Caki2 (cell line): ENCODE data around the gene MAP3K5. TPM values are rescaled to one million over a fixed set of nuclear protein-coding genes. Genes with fewer than 3 reads are reported as not detected.

Experiments
- DNase-seq: peaks from one replicate; pipeline ENCODE4 v3.0.0-alpha.2; 2015; ENCODE audit warnings: low read depth
- in situ Hi-C: cut with HindIII; loops from 2 replicates; pipeline ENCODE4 v1.10.0; 2016; ENCODE audit warnings: low sequenced_read_pairs, low pct_unique_long_range_greater_than_20kb, mixed read lengths
- total RNA-seq: library from RNA; depleted of rRNA; stranded (reverse); fragments of >200 nt; shearing (Covaris generic); gene quantifications from 2 replicates; pipeline ENCODE4 v1.2.3, GENCODE V29; 2014; ENCODE audit warnings: low replicate concordance

Gene MAP3K5
- total RNA-seq, 1 experiment from 2014 or later, result 7.0 TPM

DNA sequence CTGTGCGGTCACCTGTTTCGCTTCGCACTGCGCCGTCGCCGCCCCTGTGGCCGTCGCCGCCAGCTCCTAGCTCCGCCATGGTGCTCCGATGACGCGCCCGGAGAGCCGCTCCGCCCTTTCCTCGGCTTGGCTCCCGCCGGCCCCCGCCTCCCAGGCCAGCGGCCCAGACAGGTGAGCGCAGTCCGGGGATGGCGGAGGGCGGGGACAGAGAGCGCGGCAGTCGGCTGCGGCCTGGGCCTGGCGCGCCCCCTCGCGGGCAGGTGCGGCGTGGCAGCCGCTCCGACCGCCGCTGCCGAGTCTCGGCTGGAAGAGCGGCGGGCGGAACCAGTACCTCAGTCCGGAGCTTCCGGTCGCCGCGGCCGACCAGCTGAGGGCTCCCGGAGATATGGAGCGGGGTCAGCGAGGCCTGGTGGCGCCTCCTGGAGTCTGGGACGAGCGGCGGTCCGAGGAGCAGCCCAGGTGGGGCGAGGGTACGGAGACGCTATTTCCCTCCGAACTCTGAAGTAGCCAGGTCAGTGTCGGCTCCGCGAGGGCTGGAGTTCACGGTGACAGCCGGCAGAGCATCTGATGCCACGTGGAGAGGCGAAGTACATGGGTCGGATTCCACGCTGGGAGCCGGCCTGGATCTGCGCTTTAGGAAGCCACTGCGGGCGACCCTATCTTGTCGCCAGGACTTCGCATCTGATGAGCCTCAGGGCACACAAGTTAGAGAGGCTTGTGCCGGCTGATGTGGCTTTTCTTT, 241.8 kb downstream of the MAP3K5 start, which contains the start of gene MAP7:
MAP7 (minus strand) TSS at position 93 of the 742 bp plus-strand sequence; CDS start at position 79, 14 bp downstream.
- in situ Hi-C loops, result no loop called here
- peak; percentile 85 for DNase-seq

- no peak for DNase-seq
- in situ Hi-C loops, result no loop called here
These were observed 242.3 kb downstream of the MAP3K5 start for GRCh38 chr6:136550045-136550329.

GRCh38 chr6:136549300-136550044, 242.8 kb downstream of the MAP3K5 start:
- peak; percentile 31 for DNase-seq

GRCh38 chr6:136548582-136549299, 243.5 kb downstream of the MAP3K5 start:
- in situ Hi-C loops, result no loop called here
- DNase-seq, result no peak

More at GRCh38 chr6:136549300-136550044, 242.8 kb downstream of the MAP3K5 start:
- in situ Hi-C loops, result no loop called here

- in situ Hi-C loops, result no loop called here
- DNase-seq, result no peak
These were observed 244.4 kb downstream of the MAP3K5 start for GRCh38 chr6:136547871-136548270.

DNA sequence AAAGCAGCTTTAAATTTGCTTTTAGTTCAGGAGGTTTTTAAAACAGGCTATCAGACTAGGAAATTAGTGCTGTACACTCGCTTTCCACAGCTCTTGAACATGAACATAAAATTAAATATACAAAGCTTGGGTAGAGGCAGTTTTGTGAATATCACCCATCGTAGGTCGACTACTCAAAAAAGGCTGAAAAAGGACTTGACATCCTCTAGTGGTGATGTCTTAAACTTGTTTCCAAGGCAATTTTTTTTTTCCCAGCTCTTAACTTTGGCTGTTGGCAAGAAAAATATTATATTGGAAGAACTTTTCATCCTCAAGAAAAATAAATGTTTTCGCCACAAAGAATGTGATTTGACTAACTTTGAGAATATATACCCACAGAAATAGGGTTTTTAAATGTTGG, 244.9 kb downstream of the MAP3K5 start:
- DNase-seq, result peak; percentile 59
- in situ Hi-C loops, result no loop called here

DNA sequence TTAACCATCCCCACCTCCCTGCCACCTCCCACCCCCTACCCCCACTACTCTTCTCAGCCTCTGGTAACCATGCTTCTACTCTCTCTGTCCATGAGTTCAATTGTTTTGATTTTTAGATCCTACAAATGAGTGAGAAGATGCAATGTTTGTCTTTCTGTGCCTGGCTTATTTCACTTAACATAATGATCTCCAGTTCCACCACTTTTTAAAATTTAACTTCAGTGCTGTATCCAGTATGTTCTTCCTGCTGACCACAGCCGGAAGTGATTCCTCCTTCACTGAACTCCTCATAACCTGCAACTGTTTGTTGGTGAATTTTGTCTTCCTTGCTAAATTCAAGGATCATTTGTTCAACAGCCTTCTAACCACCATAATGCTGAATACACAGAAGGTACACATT, 245.9 kb downstream of the MAP3K5 start:
- in situ Hi-C loops, result no loop called here
- DNase-seq, result peak; percentile 76

DNA sequence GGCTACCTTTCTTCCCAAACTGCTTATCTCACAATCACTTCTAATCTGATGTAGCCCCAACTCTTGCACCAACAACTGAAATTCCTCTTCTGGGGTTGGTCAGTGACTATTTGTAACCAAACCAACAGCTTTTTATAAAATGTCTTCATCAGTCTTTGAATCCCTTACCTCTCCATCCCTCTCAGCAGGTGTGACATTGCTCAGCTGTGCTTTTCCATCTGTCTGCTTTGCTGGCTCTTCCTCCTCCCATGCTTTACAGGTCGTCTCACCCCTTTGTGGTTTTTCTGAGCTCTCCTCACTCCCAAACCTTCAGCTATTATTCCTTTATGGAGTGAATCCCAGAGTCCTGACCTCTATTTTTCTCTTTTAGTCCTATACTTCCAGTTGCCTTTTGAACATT, 248.0 kb downstream of the MAP3K5 start:
- DNase-seq, result no peak
- in situ Hi-C loops, result no loop called here

GRCh38 chr6:136541395-136541794, 250.9 kb downstream of the MAP3K5 start:
- DNase-seq, result no peak
- in situ Hi-C loops, result no loop called here

GRCh38 chr6:136539967-136540652, 252.2 kb downstream of the MAP3K5 start:
- in situ Hi-C loops, result no loop called here
- DNase-seq, result peak; percentile 78

- in situ Hi-C loops, result no loop called here
- no peak for DNase-seq
These were observed 253.4 kb downstream of the MAP3K5 start for GRCh38 chr6:136538836-136539235.

GRCh38 chr6:136535880-136536650, 256.2 kb downstream of the MAP3K5 start:
- no peak for DNase-seq
- in situ Hi-C loops, result no loop called here

DNA sequence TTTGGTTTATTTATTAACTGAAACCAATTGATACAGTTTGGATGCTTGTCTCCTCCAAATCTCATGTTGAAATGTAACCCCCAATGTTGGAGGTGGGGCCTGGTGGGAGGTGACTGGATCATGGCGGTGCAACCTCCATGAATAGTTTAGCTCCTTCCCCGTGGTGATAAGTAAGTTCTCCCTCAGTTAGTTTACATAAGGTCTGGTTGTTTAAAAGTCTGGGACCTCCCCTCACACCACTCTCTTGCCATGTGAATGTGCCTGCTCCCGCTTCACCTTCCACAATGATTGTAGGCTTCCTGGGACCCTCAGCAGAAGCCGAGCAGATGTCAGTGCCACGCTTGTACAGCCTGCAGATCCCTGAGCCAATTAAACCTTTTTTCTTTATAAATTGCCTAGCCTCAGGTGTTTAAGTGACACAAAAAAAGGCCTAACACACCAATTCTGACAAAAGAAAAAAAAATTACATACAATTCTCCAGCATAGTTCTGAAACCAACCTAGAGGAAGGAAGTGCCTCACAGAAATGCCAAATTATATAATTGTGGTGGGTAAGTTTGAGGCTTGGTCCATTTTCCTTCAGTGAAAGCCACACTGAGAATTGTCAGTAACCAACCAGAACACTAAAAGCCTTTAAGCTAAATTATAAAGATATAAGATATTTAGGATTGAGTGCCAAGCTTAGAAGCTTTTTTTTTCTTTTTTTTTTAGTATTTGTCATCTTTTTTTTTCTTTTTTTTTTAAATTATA, 257.1 kb downstream of the MAP3K5 start:
- no peak for DNase-seq
- in situ Hi-C loops, result no loop called here

- no peak for DNase-seq
- in situ Hi-C loops, result no loop called here
These were observed 258.0 kb downstream of the MAP3K5 start for GRCh38 chr6:136534268-136534667.

GRCh38 chr6:136533487-136533886, 258.8 kb downstream of the MAP3K5 start:
- in situ Hi-C loops, result no loop called here
- no peak for DNase-seq

DNA sequence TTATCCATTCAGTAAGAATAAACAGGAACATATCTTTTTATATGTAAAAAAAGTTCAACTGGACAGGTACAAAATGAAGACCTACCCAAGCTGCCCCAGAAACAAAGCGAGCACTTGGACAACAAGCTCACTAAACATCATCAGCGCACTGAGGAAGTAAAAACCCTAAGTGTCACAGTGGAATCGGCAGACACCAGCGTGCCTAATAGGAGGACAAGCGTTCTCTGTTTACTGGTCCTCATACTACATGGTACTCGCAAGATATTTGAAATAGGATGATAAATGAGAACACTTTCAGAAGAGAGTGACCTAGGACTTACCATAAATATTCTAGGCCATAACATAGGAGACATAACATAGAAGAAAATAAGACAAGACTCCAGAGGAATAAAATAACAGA, 260.2 kb downstream of the MAP3K5 start:
- in situ Hi-C loops, result no loop called here
- DNase-seq, result no peak

GRCh38 chr6:136529710-136530109, 262.6 kb downstream of the MAP3K5 start:
- in situ Hi-C loops, result no loop called here

More at GRCh38 chr6:136529710-136530109, 262.6 kb downstream of the MAP3K5 start:
- DNase-seq, result no peak
